Measurements from ENCODE around the gene NTM. TPM values are rescaled to one million over a fixed set of nuclear protein-coding genes. Genes with fewer than 3 reads are reported as not detected.
A peak's percentile ranks its signal among the peaks of the same experiment; 100 is the strongest.

The NTM gene
- polyA plus RNA-seq, 1 donor from 2014 or later, result 39.4 TPM

DNA sequence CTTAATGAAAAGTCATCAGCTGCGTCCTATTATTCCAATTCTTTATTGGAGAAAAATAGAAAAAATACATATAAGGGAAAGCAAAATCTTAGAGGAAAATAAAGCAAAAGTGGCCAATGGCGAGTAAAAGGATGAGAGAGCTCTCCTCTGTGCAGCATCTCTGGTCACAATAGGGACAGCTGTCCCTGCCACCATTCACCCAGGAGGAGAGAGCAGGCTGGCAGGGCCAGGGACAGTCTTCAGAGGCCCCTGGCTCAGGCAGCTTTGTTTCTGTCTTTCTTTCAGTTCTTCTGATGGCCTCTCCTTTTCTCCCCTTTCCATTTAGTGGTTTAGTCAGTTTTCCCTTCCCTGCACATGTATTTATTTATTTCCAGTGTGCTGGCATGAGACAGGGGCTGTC, 941.3 kb downstream of the NTM start (continued):
- TF ChIP-seq CTCF (IDR thresholded peaks at IDR 0.05; ENCODE audit: poor library complexity, severe bottlenecking) (no peak), POLR2AphosphoS5 (IDR thresholded peaks at IDR 0.05) (no peak)

DNA sequence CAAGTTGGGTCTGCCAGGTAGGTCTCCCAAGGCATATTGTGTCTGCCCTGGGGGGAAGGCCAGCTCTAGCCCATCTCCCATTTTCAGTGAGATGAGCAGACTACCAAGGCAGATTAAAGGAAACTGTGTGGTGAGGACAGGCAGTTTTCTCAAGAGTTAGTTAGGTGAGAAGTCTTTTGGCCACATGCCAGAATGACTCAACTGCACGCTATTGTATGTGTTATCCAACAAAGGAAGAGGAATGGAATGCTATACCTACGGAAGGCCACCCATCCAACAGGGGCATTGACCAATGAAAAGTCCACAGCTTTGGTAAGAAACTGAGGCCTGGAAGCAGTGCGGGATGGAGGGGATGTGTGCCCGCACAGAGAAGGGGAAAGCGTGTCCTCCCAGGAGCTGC, 941.7 kb downstream of the NTM start:
- Histone ChIP-seq H3K36me3 (ENCODE audit: insufficient read depth, low read length) (no peaks in the 10 kb centered on the region), H3K79me2 (replicated peaks; ENCODE audit: insufficient read depth, low read length) (no peaks in the 10 kb centered on the region), H3K9me2 (ENCODE audit: insufficient read depth, low read length) (no peaks in the 10 kb centered on the region), H2AFZ (ENCODE audit: low read depth, low read length) (no peak overlapping the region), H3K9ac (ENCODE audit: low read length) (no peak overlapping the region), H3F3A (ENCODE audit: insufficient read depth, low read length, poor library complexity, severe bottlenecking) (no peaks in the 10 kb centered on the region), H3K9me3 (ENCODE audit: low read length) (no peaks in the 10 kb centered on the region), H3K4me3 (ENCODE audit: low read length) (no peak overlapping the region), H3K27ac (ENCODE audit: low read length) (no peak overlapping the region), H4K20me1 (ENCODE audit: insufficient read depth) (no peaks in the 10 kb centered on the region), H3K4me2 (ENCODE audit: low read length) (no peak overlapping the region), H3K27me3 (ENCODE audit: insufficient read depth, low read depth, low read length) (no peaks in the 10 kb centered on the region)
- TF ChIP-seq CTCF (IDR thresholded peaks at IDR 0.05; ENCODE audit: poor library complexity, severe bottlenecking) (no peak), RAD21 (conservative IDR thresholded peaks at IDR 0.05) (no peak), MXI1 (conservative IDR thresholded peaks at IDR 0.05; ENCODE audit: poor library complexity, severe bottlenecking) (no peak), TAF1 (IDR thresholded peaks at IDR 0.05; ENCODE audit: low read depth) (no peak), POLR2AphosphoS5 (IDR thresholded peaks at IDR 0.05) (no peak), EZH2 (IDR thresholded peaks at IDR 0.05; ENCODE audit: borderline replicate concordance, insufficient read depth, low read length, poor library complexity, severe bottlenecking) (no peak), SMC3 (conservative IDR thresholded peaks at IDR 0.05; ENCODE audit: poor library complexity) (no peak), EP300 (conservative IDR thresholded peaks at IDR 0.05; ENCODE audit: poor library complexity, severe bottlenecking) (no peak)
- TF ChIP-seq, protein P1, sequence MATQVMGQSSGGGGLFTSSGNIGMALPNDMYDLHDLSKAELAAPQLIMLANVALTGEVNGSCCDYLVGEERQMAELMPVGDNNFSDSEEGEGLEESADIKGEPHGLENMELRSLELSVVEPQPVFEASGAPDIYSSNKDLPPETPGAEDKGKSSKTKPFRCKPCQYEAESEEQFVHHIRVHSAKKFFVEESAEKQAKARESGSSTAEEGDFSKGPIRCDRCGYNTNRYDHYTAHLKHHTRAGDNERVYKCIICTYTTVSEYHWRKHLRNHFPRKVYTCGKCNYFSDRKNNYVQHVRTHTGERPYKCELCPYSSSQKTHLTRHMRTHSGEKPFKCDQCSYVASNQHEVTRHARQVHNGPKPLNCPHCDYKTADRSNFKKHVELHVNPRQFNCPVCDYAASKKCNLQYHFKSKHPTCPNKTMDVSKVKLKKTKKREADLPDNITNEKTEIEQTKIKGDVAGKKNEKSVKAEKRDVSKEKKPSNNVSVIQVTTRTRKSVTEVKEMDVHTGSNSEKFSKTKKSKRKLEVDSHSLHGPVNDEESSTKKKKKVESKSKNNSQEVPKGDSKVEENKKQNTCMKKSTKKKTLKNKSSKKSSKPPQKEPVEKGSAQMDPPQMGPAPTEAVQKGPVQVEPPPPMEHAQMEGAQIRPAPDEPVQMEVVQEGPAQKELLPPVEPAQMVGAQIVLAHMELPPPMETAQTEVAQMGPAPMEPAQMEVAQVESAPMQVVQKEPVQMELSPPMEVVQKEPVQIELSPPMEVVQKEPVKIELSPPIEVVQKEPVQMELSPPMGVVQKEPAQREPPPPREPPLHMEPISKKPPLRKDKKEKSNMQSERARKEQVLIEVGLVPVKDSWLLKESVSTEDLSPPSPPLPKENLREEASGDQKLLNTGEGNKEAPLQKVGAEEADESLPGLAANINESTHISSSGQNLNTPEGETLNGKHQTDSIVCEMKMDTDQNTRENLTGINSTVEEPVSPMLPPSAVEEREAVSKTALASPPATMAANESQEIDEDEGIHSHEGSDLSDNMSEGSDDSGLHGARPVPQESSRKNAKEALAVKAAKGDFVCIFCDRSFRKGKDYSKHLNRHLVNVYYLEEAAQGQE (IDR thresholded peaks at IDR 0.05; ENCODE audit: borderline replicate concordance), result no peak

- Histone ChIP-seq H2AFZ (ENCODE audit: low read depth, low read length) (no peak overlapping the region), H3K36me3 (ENCODE audit: insufficient read depth, low read length) (no peaks in the 10 kb centered on the region)
These were observed 942.3 kb downstream of the NTM start for GRCh38 chr11:132312701-132313111.

More at GRCh38 chr11:132312701-132313111, 942.3 kb downstream of the NTM start:
- H4K20me1 ChIP-seq (ENCODE audit: insufficient read depth), result no peaks in the 10 kb centered on the region
- H3K9ac ChIP-seq (ENCODE audit: low read length), result no peak overlapping the region
- no peak overlapping the region for H3K4me2 ChIP-seq (ENCODE audit: low read length)
- H3K79me2 ChIP-seq (replicated peaks; ENCODE audit: insufficient read depth, low read length), result no peaks in the 10 kb centered on the region
- no peaks in the 10 kb centered on the region for H3K9me2 ChIP-seq (ENCODE audit: insufficient read depth, low read length)
- no peaks in the 10 kb centered on the region for H3K9me3 ChIP-seq (ENCODE audit: low read length)
- no peak overlapping the region for H3K4me3 ChIP-seq (ENCODE audit: low read length)
- no peaks in the 10 kb centered on the region for H3F3A ChIP-seq (ENCODE audit: insufficient read depth, low read length, poor library complexity, severe bottlenecking)
- no peaks in the 10 kb centered on the region for H3K27me3 ChIP-seq (ENCODE audit: insufficient read depth, low read depth, low read length)
- TF ChIP-seq, protein P1 (IDR thresholded peaks at IDR 0.05; ENCODE audit: borderline replicate concordance), result no peak
- TF ChIP-seq EP300 (conservative IDR thresholded peaks at IDR 0.05; ENCODE audit: poor library complexity, severe bottlenecking) (no peak), TAF1 (IDR thresholded peaks at IDR 0.05; ENCODE audit: low read depth) (no peak), MXI1 (conservative IDR thresholded peaks at IDR 0.05; ENCODE audit: poor library complexity, severe bottlenecking) (no peak), CTCF (IDR thresholded peaks at IDR 0.05; ENCODE audit: poor library complexity, severe bottlenecking) (peak; percentile 53), POLR2AphosphoS5 (IDR thresholded peaks at IDR 0.05) (no peak), SMC3 (conservative IDR thresholded peaks at IDR 0.05; ENCODE audit: poor library complexity) (peak; percentile 26), RAD21 (conservative IDR thresholded peaks at IDR 0.05) (peak; percentile 33), EZH2 (IDR thresholded peaks at IDR 0.05; ENCODE audit: borderline replicate concordance, insufficient read depth, low read length, poor library complexity, severe bottlenecking) (no peak)
- H3K27ac ChIP-seq (ENCODE audit: low read length), result no peak overlapping the region

Data from neural cell (in vitro differentiated cells).